Neuronal stem cell (in vitro differentiated cells): ENCODE measurements around the gene KRTAP4-5.
"Not testable (repeated sequence)": the region's sequence is repeated elsewhere in the genome, so short reads cannot be mapped to it uniquely, and the experiment has no call there.

Experiments
- DNase-seq: peaks from one replicate; pipeline ENCODE4 v3.0.0-alpha.2; 2013; ENCODE audit warnings: low spot score
- H2AFZ ChIP-seq: one replicate; pipeline ENCODE4 v1.6.1; 2013; ENCODE audit warnings: mild to moderate bottlenecking, low read length, inconsistent platforms
- H2AK5ac ChIP-seq: 2 replicates; pipeline ENCODE4 v1.6.1; 2013; ENCODE audit warnings: low read depth, mild to moderate bottlenecking, inconsistent platforms, low read length, moderate library complexity, mixed read lengths
- H2BK120ac ChIP-seq: 2 replicates; pipeline ENCODE4 v1.6.1; 2013; ENCODE audit warnings: low read depth, mild to moderate bottlenecking, inconsistent platforms, low read length, moderate library complexity, mixed read lengths
- H2BK12ac ChIP-seq: one replicate; pipeline ENCODE4 v1.6.1; 2013; ENCODE audit warnings: low read length, inconsistent platforms
- H2BK15ac ChIP-seq: 2 replicates; pipeline ENCODE4 v1.6.1; 2013; ENCODE audit warnings: mild to moderate bottlenecking, low read length, inconsistent platforms, mixed read lengths
- H2BK5ac ChIP-seq: one replicate; pipeline ENCODE4 v1.6.1; 2013; ENCODE audit warnings: inconsistent platforms, mild to moderate bottlenecking, low read length, moderate library complexity
- H3K14ac ChIP-seq: one replicate; pipeline ENCODE4 v1.6.1; 2013; ENCODE audit warnings: low read length, inconsistent platforms
- H3K18ac ChIP-seq: 2 replicates; pipeline ENCODE4 v1.6.1; 2013; ENCODE audit warnings: low read length, inconsistent platforms
- H3K23ac ChIP-seq: 2 replicates; pipeline ENCODE4 v1.6.1; 2013; ENCODE audit warnings: low read depth, mild to moderate bottlenecking, mixed read lengths, low read length, inconsistent platforms; ENCODE audit not compliant: poor library complexity
- H3K27ac ChIP-seq: replicated peaks from 3 replicates; pipeline ENCODE4 v1.5.1; 2013; ENCODE audit warnings: low read length, inconsistent platforms
- H3K27me3 ChIP-seq, 3 experiments: 2 replicates each; pipeline ENCODE4 v1.6.1; 2013; ENCODE audit warnings: low read length in 3 of 3, mild to moderate bottlenecking in 2 of 3, inconsistent platforms in 1 of 3, low read depth in 1 of 3, mixed read lengths in 1 of 3, moderate library complexity in 1 of 3; ENCODE audit not compliant: control insufficient read depth in 3 of 3, insufficient read depth in 3 of 3
- H3K36me3 ChIP-seq, 2 donors: replicated peaks in 1 of 2; 2 replicates each; pipeline ENCODE4 v1.6.1; 2013; ENCODE audit warnings: low read length in 2 of 2; ENCODE audit not compliant: control insufficient read depth in 2 of 2, insufficient read depth in 2 of 2
- H3K4ac ChIP-seq: 2 replicates; pipeline ENCODE4 v1.6.1; 2013; ENCODE audit warnings: inconsistent platforms, mild to moderate bottlenecking, low read length, moderate library complexity
- H3K4me1 ChIP-seq, 2 donors: 1 replicate in 1 of 2; 2 replicates in 1 of 2; pipeline ENCODE4 v1.6.1; 2013; ENCODE audit warnings: low read length in 2 of 2, low read depth in 1 of 2; ENCODE audit not compliant: control insufficient read depth in 2 of 2, insufficient read depth in 1 of 2
- H3K4me2 ChIP-seq: one replicate; pipeline ENCODE4 v1.6.1; 2013; ENCODE audit warnings: mild to moderate bottlenecking, low read length, inconsistent platforms; ENCODE audit not compliant: insufficient read depth, poor library complexity, severe bottlenecking
- H3K4me3 ChIP-seq, 2 donors: 2 replicates each; pipeline ENCODE4 v1.5.1; 2013; ENCODE audit warnings: low read length in 2 of 2, mild to moderate bottlenecking in 2 of 2, inconsistent platforms in 1 of 2, moderate library complexity in 1 of 2
- H3K79me1 ChIP-seq: one replicate; pipeline ENCODE4 v1.6.1; 2013; ENCODE audit warnings: low read depth, mild to moderate bottlenecking, inconsistent platforms, low read length, moderate library complexity
- H3K9ac ChIP-seq: one replicate; pipeline ENCODE4 v1.6.1; 2013; ENCODE audit warnings: mild to moderate bottlenecking, low read depth, low read length, inconsistent platforms; ENCODE audit not compliant: poor library complexity
- H3K9me3 ChIP-seq, 2 donors: replicated peaks in 1 of 2; 2 replicates each; pipeline versions ENCODE3 to v1.6.1; 2013; ENCODE audit warnings: low read length in 2 of 2, mild to moderate bottlenecking in 2 of 2, inconsistent platforms in 1 of 2, low read depth in 1 of 2, mixed read lengths in 1 of 2, moderate library complexity in 1 of 2; ENCODE audit not compliant: control insufficient read depth in 2 of 2, insufficient read depth in 1 of 2
- H4K8ac ChIP-seq: one replicate; pipeline ENCODE4 v1.6.1; 2013; ENCODE audit warnings: low read depth, mild to moderate bottlenecking, inconsistent platforms, low read length, moderate library complexity
- H4K91ac ChIP-seq: one replicate; pipeline ENCODE4 v1.6.1; 2013; ENCODE audit warnings: low read length, low read depth, mild to moderate bottlenecking, inconsistent platforms; ENCODE audit not compliant: poor library complexity
- WGBS, 2 donors: extraction: QIAGEN DNeasy Blood & Tissue Kit; methylation state at CpG; one replicate each; pipeline ENCODE4 v1.1.7; 2013; ENCODE audit warnings: missing lambda C conversion rate in 2 of 2, mixed read lengths in 1 of 2; ENCODE audit not compliant: insufficient read length in 2 of 2, insufficient replicate concordance in 1 of 2; ENCODE audit errors: extremely low coverage in 2 of 2; 5-methylcytosine and 5-hydroxymethylcytosine counted together

Gene KRTAP4-5

DNA sequence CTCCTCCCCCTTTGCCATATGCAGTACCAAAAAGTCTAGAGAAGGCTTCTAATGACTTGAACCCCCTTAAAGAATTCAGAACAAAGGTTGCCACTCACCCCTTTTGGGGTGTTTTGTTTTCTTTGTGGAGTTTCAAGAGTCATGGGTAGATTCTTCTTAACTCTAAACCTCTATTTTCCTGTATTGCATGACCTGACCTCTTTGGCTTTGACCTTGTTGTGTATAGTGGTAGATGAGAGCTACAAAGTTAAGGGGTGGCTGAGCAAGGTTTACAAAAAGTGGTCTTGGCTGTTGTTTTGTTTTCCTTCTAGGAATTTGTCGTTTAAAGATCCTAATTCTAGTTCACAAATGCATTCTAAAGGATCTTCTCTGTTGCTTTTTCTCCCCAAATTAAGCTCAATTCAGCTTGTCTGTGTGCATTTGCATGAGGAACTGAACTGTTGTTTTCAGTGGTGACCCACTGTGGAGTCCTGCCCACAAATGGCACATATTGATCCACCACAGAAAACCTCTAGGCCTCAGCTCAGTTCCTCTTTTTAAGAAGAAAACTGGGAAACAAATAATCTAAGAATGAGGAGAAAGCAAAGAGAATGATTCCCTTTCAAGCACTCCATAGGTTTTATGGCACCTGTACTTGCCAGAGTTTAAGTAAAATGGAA, 40.8 kb downstream of the KRTAP4-5 start:
- H4K91ac ChIP-seq, DNase-seq, H3K23ac ChIP-seq, H2BK5ac ChIP-seq, H3K36me3 ChIP-seq, H3K9ac ChIP-seq, H2AK5ac ChIP-seq, H3K27me3 ChIP-seq, H3K9me3 ChIP-seq, H2BK15ac ChIP-seq, H3K4me2 ChIP-seq, H3K4ac ChIP-seq, H2BK12ac ChIP-seq, H3K4me3 ChIP-seq, H3K27ac ChIP-seq, H4K8ac ChIP-seq, H3K4me1 ChIP-seq, H3K79me1 ChIP-seq, H2BK120ac ChIP-seq, H3K14ac ChIP-seq, H3K18ac ChIP-seq, H2AFZ ChIP-seq: not testable (repeated sequence)
- WGBS, 2 donors: no CpG with 5 or more reads among the region's 1 CpG

DNA sequence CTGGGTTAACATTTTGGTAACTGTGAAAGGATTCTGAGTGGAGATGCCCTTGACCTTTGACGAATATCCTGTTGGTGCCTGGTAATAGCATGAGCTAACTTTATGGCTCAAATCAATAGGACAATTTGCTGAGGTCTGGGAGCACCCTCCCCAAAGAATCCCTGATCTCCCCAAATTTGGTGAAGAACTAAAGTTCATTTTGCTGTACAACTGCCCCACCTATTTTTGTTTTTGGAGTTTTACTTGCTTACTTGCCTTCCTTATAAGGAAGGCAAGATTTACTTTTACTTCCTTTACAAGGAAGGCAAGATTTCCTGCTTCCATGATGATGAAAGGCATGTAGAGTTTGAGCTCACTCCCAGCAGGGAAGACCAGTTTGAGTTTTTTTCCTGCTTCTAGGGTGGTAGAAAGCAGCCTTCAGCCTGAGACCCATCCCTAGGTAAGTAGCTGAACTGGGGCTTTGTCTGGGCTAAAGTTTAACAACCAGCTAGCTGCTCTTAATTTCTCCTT, 41.6 kb downstream of the KRTAP4-5 start:
- no peak for DNase-seq
- Histone ChIP-seq H2BK120ac (no peak overlapping the region), H3K23ac (no peak overlapping the region), H3K9me3 (no peaks in the 10 kb centered on the region), H4K8ac (no peak overlapping the region), H3K79me1 (no peaks in the 10 kb centered on the region), H3K4ac (no peak overlapping the region), H2AFZ (no peak overlapping the region), H3K27me3 (no peaks in the 10 kb centered on the region), H3K36me3 (no peaks in the 10 kb centered on the region), H3K4me2 (no peak overlapping the region), H2BK12ac (no peak overlapping the region), H2AK5ac (no peak overlapping the region), H3K4me1 (no peaks in the 10 kb centered on the region), H3K27ac (no peak overlapping the region), H4K91ac (no peak overlapping the region), H3K9ac (no peak overlapping the region), H2BK15ac (no peak overlapping the region), H3K4me3 (no peak overlapping the region), H2BK5ac (no peak overlapping the region), H3K18ac (no peak overlapping the region), H3K14ac (no peak overlapping the region)
- WGBS, 2 donors: no CpG with 5 or more reads among the region's 1 CpG

GRCh38 chr17:41105347-41105746, 44.3 kb downstream of the KRTAP4-5 start, which contains the start of gene KRTAP4-9:
TSS of gene KRTAP4-9 (plus strand) at chr17:41105389. CDS start at chr17:41105389, 0 bp downstream.
- not testable (repeated sequence) for H4K8ac ChIP-seq, H3K9me3 ChIP-seq, H2BK120ac ChIP-seq, H2AFZ ChIP-seq, H4K91ac ChIP-seq, H3K4me3 ChIP-seq, DNase-seq, H2BK5ac ChIP-seq, H3K4ac ChIP-seq, H3K36me3 ChIP-seq, H2BK12ac ChIP-seq, H3K4me2 ChIP-seq, H3K23ac ChIP-seq, H2AK5ac ChIP-seq, H3K4me1 ChIP-seq, H3K14ac ChIP-seq, H3K9ac ChIP-seq, H3K18ac ChIP-seq, H3K79me1 ChIP-seq, H3K27me3 ChIP-seq, H3K27ac ChIP-seq, H2BK15ac ChIP-seq
- WGBS, 2 donors: no CpG with 5 or more reads among the region's 10 CpGs

DNA sequence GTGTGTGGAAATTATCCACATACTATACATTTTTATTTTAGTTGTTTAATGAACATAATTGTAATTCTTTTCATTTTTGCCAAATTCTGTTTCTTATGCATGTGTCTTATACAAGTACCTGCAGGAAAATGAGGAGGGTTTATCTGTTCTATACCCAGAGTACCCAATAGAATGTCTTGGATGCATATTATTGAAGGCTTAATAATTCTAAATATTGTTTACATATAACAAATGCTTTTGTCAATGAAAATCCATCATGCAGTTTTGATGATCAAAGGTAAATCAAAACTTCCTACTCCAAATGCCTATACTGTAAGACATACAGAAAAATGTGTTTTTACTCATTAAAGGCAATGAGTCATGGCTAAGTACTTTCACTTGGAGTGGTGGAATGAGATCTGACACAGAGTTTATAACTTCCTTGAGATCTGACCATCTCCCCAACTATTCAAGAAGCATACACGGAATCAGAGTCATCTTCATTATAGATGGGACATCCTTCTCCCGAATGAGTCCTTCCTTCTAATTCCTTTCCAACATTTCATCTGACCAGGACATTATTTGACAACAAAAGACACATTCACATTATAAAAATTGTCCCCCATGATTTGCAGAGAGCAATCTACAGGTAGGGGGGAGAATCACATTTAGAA, 45.1 kb downstream of the KRTAP4-5 start:
- H2BK15ac ChIP-seq, H3K4me1 ChIP-seq, H2AFZ ChIP-seq, H2AK5ac ChIP-seq, H3K79me1 ChIP-seq, H3K9ac ChIP-seq, H2BK120ac ChIP-seq, H4K8ac ChIP-seq, H3K23ac ChIP-seq, DNase-seq, H2BK12ac ChIP-seq, H3K4ac ChIP-seq, H3K36me3 ChIP-seq, H3K9me3 ChIP-seq, H3K27me3 ChIP-seq, H4K91ac ChIP-seq, H3K4me3 ChIP-seq, H3K27ac ChIP-seq, H3K18ac ChIP-seq, H2BK5ac ChIP-seq, H3K4me2 ChIP-seq, H3K14ac ChIP-seq: not testable (repeated sequence)
- no CpG with 5 or more reads among the region's 2 CpGs for WGBS, 2 donors
